GM23338 (cell line): ENCODE results near the gene PRR36. TPM values are rescaled to one million over a fixed set of nuclear protein-coding genes. Genes with fewer than 3 reads are reported as not detected.

ENCODE experiments used
- ATAC-seq: fragments of 200-7000 bp; cut with Tn5 transposase; 3 replicates; pipeline ENCODE4 v1.9.1; 2020
- DNase-seq: peaks from one replicate; pipeline ENCODE4 v3.0.0-alpha.2; 2015; ENCODE audit warnings: low spot score
- H2AFZ ChIP-seq: fragments of 200-600 bp; sonication (generic); 2 replicates; pipeline ENCODE4 v1.8.0; 2016; ENCODE audit warnings: antibody characterized with exemption, mild to moderate bottlenecking, moderate library complexity
- H3F3A ChIP-seq: fragments of 200-600 bp; sonication (generic); replicated peaks from 2 replicates; pipeline ENCODE4 v1.8.0; 2017; ENCODE audit warnings: antibody characterized with exemption, mixed run types, low read depth
- H3K27ac ChIP-seq: fragments of 200-600 bp; sonication (generic); 2 replicates; pipeline ENCODE4 v1.6.1; 2016; ENCODE audit warnings: low read depth
- H3K27me3 ChIP-seq: fragments of 200-600 bp; sonication (generic); 2 replicates; pipeline ENCODE4 v1.8.0; 2016; ENCODE audit warnings: mild to moderate bottlenecking, mixed run types, moderate library complexity; ENCODE audit not compliant: insufficient read depth
- H3K36me3 ChIP-seq: fragments of 200-600 bp; sonication (generic); 2 replicates; pipeline ENCODE4 v1.8.0; 2016; ENCODE audit warnings: mild to moderate bottlenecking; ENCODE audit not compliant: insufficient read depth
- H3K4me1 ChIP-seq: fragments of 200-600 bp; sonication (generic); 2 replicates; pipeline ENCODE4 v1.8.0; 2016; ENCODE audit warnings: mild to moderate bottlenecking, moderate library complexity; ENCODE audit not compliant: insufficient read depth
- H3K4me2 ChIP-seq: fragments of 200-600 bp; sonication (generic); 2 replicates; pipeline ENCODE4 v1.7.1; 2017; ENCODE audit warnings: mixed run types
- H3K4me3 ChIP-seq: fragments of 200-600 bp; sonication (generic); 2 replicates; pipeline ENCODE4 v1.6.1; 2016; ENCODE audit warnings: mixed run types
- H3K79me2 ChIP-seq: fragments of 200-600 bp; sonication (generic); replicated peaks from 2 replicates; pipeline ENCODE4 v1.8.0; 2017; ENCODE audit warnings: mild to moderate bottlenecking; ENCODE audit not compliant: insufficient read depth
- H3K9me2 ChIP-seq: fragments of 200-600 bp; sonication (generic); 2 replicates; pipeline ENCODE4 v1.8.0; 2017; ENCODE audit not compliant: insufficient read depth
- H4K20me1 ChIP-seq: fragments of 200-600 bp; sonication (generic); replicated peaks from 2 replicates; pipeline ENCODE4 v1.8.0; 2017; ENCODE audit warnings: mild to moderate bottlenecking; ENCODE audit not compliant: insufficient read depth
- H3K27ac Mint-ChIP-seq: 2 replicates; pipeline ENCODE4 v1.8.0; 2020; ENCODE audit warnings: inconsistent platforms, mild to moderate bottlenecking, moderate library complexity, mixed read lengths
- H3K27me3 Mint-ChIP-seq: 3 replicates; pipeline ENCODE4 v1.8.0; 2022; ENCODE audit warnings: low read depth, mild to moderate bottlenecking, moderate library complexity, mixed read lengths, inconsistent platforms; ENCODE audit not compliant: insufficient read depth, poor library complexity
- H3K36me3 Mint-ChIP-seq: 3 replicates; pipeline ENCODE4 v1.8.0; 2021; ENCODE audit warnings: low read depth, mild to moderate bottlenecking, inconsistent platforms, moderate library complexity, mixed read lengths
- H3K4me1 Mint-ChIP-seq: 3 replicates; pipeline ENCODE4 v1.8.0; 2020; ENCODE audit warnings: mild to moderate bottlenecking, inconsistent platforms, mixed read lengths
- H3K4me3 Mint-ChIP-seq: 3 replicates; pipeline ENCODE4 v1.8.0; 2021; ENCODE audit warnings: moderate library complexity, mild to moderate bottlenecking, inconsistent platforms, mixed read lengths
- H3K9me3 Mint-ChIP-seq: 3 replicates; pipeline ENCODE4 v1.8.0; 2020; ENCODE audit warnings: moderate library complexity, mild to moderate bottlenecking, inconsistent platforms, mixed read lengths
- EZH2 ChIP-seq: fragments of 200-600 bp; sonication (generic); IDR thresholded peaks from one replicate; pipeline ENCODE4 v1.8.0; 2017; ENCODE audit warnings: antibody characterized with exemption, mild to moderate bottlenecking, low read depth; ENCODE audit not compliant: unreplicated experiment
- JUNB ChIP-seq: IDR thresholded peaks from one replicate; pipeline ENCODE4 v1.6.1; 2016; ENCODE audit warnings: antibody characterized with exemption; ENCODE audit not compliant: unreplicated experiment
- REST ChIP-seq: IDR thresholded peaks from one replicate; pipeline ENCODE4 v1.6.1; 2018; ENCODE audit warnings: antibody characterized with exemption; ENCODE audit not compliant: unreplicated experiment
- STAT1 ChIP-seq: IDR thresholded peaks from one replicate; pipeline ENCODE4 v1.6.1; 2016; ENCODE audit warnings: antibody characterized with exemption; ENCODE audit not compliant: unreplicated experiment
- ZNF114 ChIP-seq: fragments of 250-450 bp; sonication (Bioruptor Pico); IDR thresholded peaks from 2 replicates; pipeline ENCODE4 v1.5.0; 2020; ENCODE audit warnings: mild to moderate bottlenecking, moderate library complexity
- ZNF331 ChIP-seq: fragments of 250-450 bp; sonication (Bioruptor Pico); IDR thresholded peaks from 2 replicates; pipeline ENCODE4 v1.5.0; 2020; ENCODE audit warnings: low read depth, mild to moderate bottlenecking, moderate library complexity
- ZNF462 ChIP-seq: fragments of 250-450 bp; sonication (Bioruptor Pico); IDR thresholded peaks from 2 replicates; pipeline ENCODE4 v1.5.0; 2020; ENCODE audit warnings: mild to moderate bottlenecking, moderate library complexity
- polyA plus RNA-seq: library from polyadenylated mRNA; unstranded; fragments of >200 nt; fragmentation: Nextera tagmentation; extraction: Ambion mirVana; gene quantifications from 2 replicates; pipeline ENCODE4 v1.2.1, GENCODE V29; 2016
- total RNA-seq: library from RNA; depleted of rRNA; stranded (reverse); fragments of >200 nt; shearing (Covaris generic); gene quantifications from 2 replicates; pipeline ENCODE4 v1.2.3, GENCODE V29; 2014

Gene PRR36
- total and polyA plus RNA-seq, 2 experiments from 2014 or later, result 17.6 to 17.9 TPM

GRCh38 chr19:7907122-7907521 lies 32.9 kb upstream of the PRR36 start (continued):
- no peak for TF ChIP-seq ZNF462 (CRISPR knock-in tag)
- no peak for TF ChIP-seq ZNF114 (CRISPR knock-in tag)
- TF ChIP-seq EZH2, result no peak

GRCh38 chr19:7905859-7906258 lies 31.7 kb upstream of the PRR36 start:
- Histone ChIP-seq H2AFZ (no peak overlapping the region), H3K27me3 (no peaks in the 10 kb centered on the region), H3K9me2 (no peaks in the 10 kb centered on the region), H3F3A (peaks cover 8% of the 10 kb centered on the region; the same call in 1 of the 2 replicates), H3K36me3 (no peaks in the 10 kb centered on the region; the same call in 1 of the 2 replicates), H3K4me3 (no peak overlapping the region), H3K4me2 (no peak overlapping the region), H4K20me1 (no peaks in the 10 kb centered on the region; the same call in 1 of the 2 replicates), H3K27ac (no peak overlapping the region), H3K4me1 (peaks cover 11% of the 10 kb centered on the region), H3K79me2 (peaks cover 32% of the 10 kb centered on the region)
- Mint-ChIP-seq H3K9me3 (peaks cover 6% of the 10 kb centered on the region; the same call in 1 of the 3 replicates), H3K27ac (no peak overlapping the region), H3K4me1 (peaks cover 16% of the 10 kb centered on the region), H3K27me3 (peaks cover 27% of the 10 kb centered on the region), H3K36me3 (peaks cover 13% of the 10 kb centered on the region), H3K4me3 (peak overlapping the region; percentile 64)
- ATAC-seq (no peak), DNase-seq (no peak)
- no peak for TF ChIP-seq ZNF331 (CRISPR knock-in tag)
- no peak for TF ChIP-seq STAT1
- no peak for TF ChIP-seq JUNB
- no peak for TF ChIP-seq REST
